GM12892 (cell line): ENCODE data around the gene ZNF423.

Source experiments
- POLR2A ChIP-seq: IDR thresholded peaks from 2 replicates; pipeline ENCODE4 v1.6.1; 2011; ENCODE audit warnings: low read depth, low read length, control low read depth
- POLR2AphosphoS5 ChIP-seq: IDR thresholded peaks from 2 replicates; pipeline ENCODE4 v1.6.1; 2011; ENCODE audit warnings: low read depth, low read length, control low read depth
- TAF1 ChIP-seq: IDR thresholded peaks from 2 replicates; pipeline ENCODE4 v1.6.1; 2011; ENCODE audit warnings: low read depth, mild to moderate bottlenecking, control low read depth, low read length, borderline replicate concordance

DNA sequence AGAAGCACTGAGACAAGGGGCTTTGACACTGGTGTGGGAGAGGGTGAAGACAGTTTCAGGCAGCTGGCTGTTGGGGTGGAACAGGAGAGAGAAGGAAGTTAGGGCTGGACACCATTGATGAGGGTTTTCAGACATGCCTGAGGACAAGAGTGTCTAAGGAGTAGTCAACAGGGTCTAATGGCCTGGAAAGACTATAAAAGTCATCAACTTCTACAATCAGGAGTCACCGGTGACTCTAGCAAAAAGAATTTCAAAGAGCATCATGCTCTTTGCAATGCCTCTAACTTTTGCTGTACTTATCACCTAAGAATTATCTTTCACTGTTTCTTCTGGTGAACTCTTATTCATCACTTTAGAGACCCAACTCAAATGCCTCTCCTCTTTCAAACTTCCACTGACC lies 268.4 kb downstream of the ZNF423 start:
- no peak for TF ChIP-seq POLR2AphosphoS5
- TF ChIP-seq POLR2A, result no peak
- no peak for TF ChIP-seq TAF1
